K562 treated with DMSO at 1 percent for 12 hours (cell line): ENCODE measurements around the gene LMOD2. TPM values are rescaled to one million over a fixed set of nuclear protein-coding genes. Genes with fewer than 3 reads are reported as not detected.

ENCODE experiments used
- total RNA-seq: library from RNA; unstranded; fragments of 300-600 nt; gene quantifications from 2 replicates; pipeline ENCODE4 v1.2.3, GENCODE V29; 2022; ENCODE audit not compliant: insufficient read depth

Gene LMOD2
- total RNA-seq: not detected in 2 replicates

DNA sequence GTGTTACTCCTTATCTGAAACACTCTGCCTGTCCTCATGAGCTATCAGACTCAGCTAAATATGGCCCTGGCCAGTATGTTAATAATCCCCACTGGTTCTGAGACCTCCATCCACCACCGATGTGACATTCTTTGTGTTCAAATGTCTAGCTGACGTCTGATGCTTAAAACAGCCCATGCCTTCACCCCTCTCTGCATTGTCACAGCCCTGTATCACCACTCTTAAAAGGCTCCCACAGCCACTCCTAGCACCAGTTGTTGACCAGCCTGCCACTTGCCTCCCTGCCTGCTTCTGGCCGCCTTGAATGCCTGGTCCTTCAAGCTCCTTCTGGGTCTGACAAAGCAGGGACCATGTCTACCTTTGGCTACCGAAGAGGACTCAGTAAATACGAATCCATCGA is at the start of gene LMOD2:
Gene LMOD2, plus strand, starts transcription at position 253 of the 400 bp plus-strand sequence. Its CDS starts 98 bp downstream, at position 351.

Other genes starting within 250 kb of the LMOD2 start
- gene IQUB, start 121.3 kb upstream of the LMOD2 start, total RNA-seq: 0.35 and 2.1 TPM in 2 replicates
- gene NDUFA5, start 98.0 kb upstream of the LMOD2 start, total RNA-seq: 47.1 and 105 TPM in 2 replicates
- 0.49 TPM in 1 of 2 replicates, not detected in the other for gene ASB15, start 54.0 kb upstream of the LMOD2 start, total RNA-seq
- 3.4 and 13.6 TPM in 2 replicates for gene WASL, start 93.1 kb downstream of the LMOD2 start, total RNA-seq
- not detected in 2 replicates for gene HYAL4, start 189.3 kb downstream of the LMOD2 start, total RNA-seq